OCI-LY7 (cell line): ENCODE measurements around the gene ARFIP1.

ENCODE experiments used
- EZH2phosphoT487 ChIP-seq: fragments of 200-600 bp; sonication (generic); IDR thresholded peaks from 2 replicates; pipeline ENCODE4 v1.6.1; 2018; ENCODE audit warnings: low read depth, borderline replicate concordance, mild to moderate bottlenecking, mixed run types, antibody characterized with exemption, low read length, moderate library complexity, mixed read lengths
- TF ChIP-seq, protein P1 (sequence below): fragments of 200-600 bp; sonication (generic); conservative IDR thresholded peaks from 2 replicates; pipeline ENCODE4 v1.5.1; 2014; ENCODE audit warnings: mild to moderate bottlenecking, antibody characterized with exemption, low read length, moderate library complexity, mixed read lengths

DNA sequence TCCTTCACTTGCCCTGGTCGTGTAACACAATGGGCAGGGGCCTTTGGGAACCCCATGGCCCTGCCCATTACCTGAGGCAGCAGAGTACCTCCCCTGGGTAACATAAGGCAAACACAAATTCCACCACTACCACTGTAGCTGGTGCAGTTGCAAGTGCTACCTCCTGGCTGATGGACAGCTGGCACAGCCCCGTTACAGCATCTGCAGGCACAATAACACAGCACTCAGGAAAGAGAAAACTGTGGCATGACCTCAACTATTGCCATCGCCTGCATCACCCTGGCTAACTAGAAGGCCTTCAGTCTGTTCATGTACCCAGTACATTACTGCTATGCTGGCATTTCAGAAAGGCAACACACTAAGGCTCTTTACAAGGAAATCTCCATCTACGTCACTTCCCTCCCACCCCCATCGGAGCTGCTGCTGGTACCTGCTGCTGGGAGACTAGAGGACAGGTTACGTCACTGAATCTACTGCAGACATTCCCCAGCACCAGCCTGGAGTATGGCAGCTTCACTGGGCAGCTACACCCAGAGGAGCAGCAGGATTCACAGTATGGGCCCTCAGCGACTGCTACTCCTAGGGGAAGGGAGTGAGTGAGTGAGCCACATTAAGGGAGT lies 39.4 kb downstream of the ARFIP1 start:
- TF ChIP-seq, protein P1, sequence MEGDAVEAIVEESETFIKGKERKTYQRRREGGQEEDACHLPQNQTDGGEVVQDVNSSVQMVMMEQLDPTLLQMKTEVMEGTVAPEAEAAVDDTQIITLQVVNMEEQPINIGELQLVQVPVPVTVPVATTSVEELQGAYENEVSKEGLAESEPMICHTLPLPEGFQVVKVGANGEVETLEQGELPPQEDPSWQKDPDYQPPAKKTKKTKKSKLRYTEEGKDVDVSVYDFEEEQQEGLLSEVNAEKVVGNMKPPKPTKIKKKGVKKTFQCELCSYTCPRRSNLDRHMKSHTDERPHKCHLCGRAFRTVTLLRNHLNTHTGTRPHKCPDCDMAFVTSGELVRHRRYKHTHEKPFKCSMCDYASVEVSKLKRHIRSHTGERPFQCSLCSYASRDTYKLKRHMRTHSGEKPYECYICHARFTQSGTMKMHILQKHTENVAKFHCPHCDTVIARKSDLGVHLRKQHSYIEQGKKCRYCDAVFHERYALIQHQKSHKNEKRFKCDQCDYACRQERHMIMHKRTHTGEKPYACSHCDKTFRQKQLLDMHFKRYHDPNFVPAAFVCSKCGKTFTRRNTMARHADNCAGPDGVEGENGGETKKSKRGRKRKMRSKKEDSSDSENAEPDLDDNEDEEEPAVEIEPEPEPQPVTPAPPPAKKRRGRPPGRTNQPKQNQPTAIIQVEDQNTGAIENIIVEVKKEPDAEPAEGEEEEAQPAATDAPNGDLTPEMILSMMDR: no peak
- TF ChIP-seq EZH2phosphoT487: no peak
